Spleen (tissue), 3 donors: ENCODE data around the gene ADCK2.

Source experiments
- POLR2A ChIP-seq, 3 donors: fragments of 450-650 bp; IDR thresholded peaks; one replicate each; pipeline ENCODE4 v1.5.1; 2017; ENCODE audit warnings: antibody characterized with exemption in 3 of 3, mild to moderate bottlenecking in 1 of 3
- POLR2AphosphoS5 ChIP-seq, 3 donors: sonication (generic); formaldehyde crosslinking; IDR thresholded peaks; one replicate each; pipeline ENCODE4 v1.5.1; 2017; ENCODE audit warnings: antibody characterized with exemption in 3 of 3

- TF ChIP-seq POLR2AphosphoS5 (IDR thresholded peaks at IDR 0.05), result no peak
- no peak for TF ChIP-seq POLR2A (IDR thresholded peaks at IDR 0.05)
Measured at GRCh38 chr7:140645166-140645900, 27.4 kb upstream of the ADCK2 start.
